NCI-H526 treated with DMSO at 0.1 percent for 48 hours (cell line): Measurements from ENCODE around the gene IFI27L2.
"Not testable (repeated sequence)": the region's sequence is repeated elsewhere in the genome, so short reads cannot be mapped to it uniquely, and the experiment has no call there.

ENCODE experiments used
- DNase-seq: peaks from one replicate; lab custom pipeline; 2025; lab: John Stamatoyannopoulos, UW

The IFI27L2 gene

GRCh38 chr14:94129111-94129757 lies at the start of gene IFI27L2:
TSS of gene IFI27L2 (minus strand) at chr14:94129604. CDS start at chr14:94129564, 40 bp downstream.
- DNase-seq: peak; percentile 47

- no peak for DNase-seq
Measured at GRCh38 chr14:94177806-94178205, 48.4 kb upstream of the IFI27L2 start.

- DNase-seq: no peak
Measured at GRCh38 chr14:94176808-94177207, 47.4 kb upstream of the IFI27L2 start.

GRCh38 chr14:94175747-94176146 lies 46.3 kb upstream of the IFI27L2 start:
- no peak for DNase-seq

GRCh38 chr14:94175011-94175745 lies 45.8 kb upstream of the IFI27L2 start:
- no peak for DNase-seq

GRCh38 chr14:94174604-94175010 lies 45.2 kb upstream of the IFI27L2 start:
- DNase-seq: no peak

GRCh38 chr14:94173885-94174603 lies 44.6 kb upstream of the IFI27L2 start, which contains the start of gene PPP4R4:
TSS of gene PPP4R4 (plus strand) at chr14:94174322. CDS start at chr14:94174466, 144 bp downstream.
- peak; percentile 81 for DNase-seq

- no peak for DNase-seq
Measured at GRCh38 chr14:94173471-94173884, 44.1 kb upstream of the IFI27L2 start.

- DNase-seq: no peak
Measured at GRCh38 chr14:94172545-94172944, 43.1 kb upstream of the IFI27L2 start.

GRCh38 chr14:94171208-94171607 lies 41.8 kb upstream of the IFI27L2 start:
- DNase-seq: no peak

GRCh38 chr14:94170136-94170535 lies 40.7 kb upstream of the IFI27L2 start:
- DNase-seq: no peak

- DNase-seq: no peak
Measured at GRCh38 chr14:94165744-94166143, 36.3 kb upstream of the IFI27L2 start.

GRCh38 chr14:94164685-94165431 lies 35.5 kb upstream of the IFI27L2 start:
- no peak for DNase-seq

GRCh38 chr14:94163796-94164195 lies 34.4 kb upstream of the IFI27L2 start:
- no peak for DNase-seq

GRCh38 chr14:94162466-94162865 lies 33.1 kb upstream of the IFI27L2 start:
- no peak for DNase-seq

- DNase-seq: no peak
Measured at GRCh38 chr14:94161981-94162380, 32.6 kb upstream of the IFI27L2 start.

- DNase-seq: no peak
Measured at GRCh38 chr14:94161058-94161457, 31.7 kb upstream of the IFI27L2 start.

GRCh38 chr14:94158239-94158883 lies 29.0 kb upstream of the IFI27L2 start:
- no peak for DNase-seq

- no peak for DNase-seq
Measured at GRCh38 chr14:94157197-94157596, 27.8 kb upstream of the IFI27L2 start.

GRCh38 chr14:94156143-94156542 lies 26.7 kb upstream of the IFI27L2 start:
- not testable (repeated sequence) for DNase-seq

- no peak for DNase-seq
Measured at GRCh38 chr14:94153750-94154342, 24.4 kb upstream of the IFI27L2 start.
